ENCODE results near the gene PACRG.
A peak's percentile ranks its signal among the peaks of the same experiment; 100 is the strongest.

The PACRG gene

GRCh38 chr6:162719528-162719927 lies 8.2 kb upstream of the PACRG start:
- no peak for DNase-seq (ENCODE audit: low read depth)
- H3K4me3 ChIP-seq (ENCODE audit: low read depth, low read length): no peak overlapping the region
- TF ChIP-seq, protein P1, sequence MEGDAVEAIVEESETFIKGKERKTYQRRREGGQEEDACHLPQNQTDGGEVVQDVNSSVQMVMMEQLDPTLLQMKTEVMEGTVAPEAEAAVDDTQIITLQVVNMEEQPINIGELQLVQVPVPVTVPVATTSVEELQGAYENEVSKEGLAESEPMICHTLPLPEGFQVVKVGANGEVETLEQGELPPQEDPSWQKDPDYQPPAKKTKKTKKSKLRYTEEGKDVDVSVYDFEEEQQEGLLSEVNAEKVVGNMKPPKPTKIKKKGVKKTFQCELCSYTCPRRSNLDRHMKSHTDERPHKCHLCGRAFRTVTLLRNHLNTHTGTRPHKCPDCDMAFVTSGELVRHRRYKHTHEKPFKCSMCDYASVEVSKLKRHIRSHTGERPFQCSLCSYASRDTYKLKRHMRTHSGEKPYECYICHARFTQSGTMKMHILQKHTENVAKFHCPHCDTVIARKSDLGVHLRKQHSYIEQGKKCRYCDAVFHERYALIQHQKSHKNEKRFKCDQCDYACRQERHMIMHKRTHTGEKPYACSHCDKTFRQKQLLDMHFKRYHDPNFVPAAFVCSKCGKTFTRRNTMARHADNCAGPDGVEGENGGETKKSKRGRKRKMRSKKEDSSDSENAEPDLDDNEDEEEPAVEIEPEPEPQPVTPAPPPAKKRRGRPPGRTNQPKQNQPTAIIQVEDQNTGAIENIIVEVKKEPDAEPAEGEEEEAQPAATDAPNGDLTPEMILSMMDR (IDR thresholded peaks at IDR 0.05; ENCODE audit: low read depth, low read length): no peak
- no peak for TF ChIP-seq POLR2A (IDR thresholded peaks at IDR 0.05; ENCODE audit: extremely low read depth, insufficient read length)
- TF ChIP-seq MYC (IDR thresholded peaks at IDR 0.05; ENCODE audit: low read depth, low read length): no peak
- TF ChIP-seq MAX (IDR thresholded peaks at IDR 0.05; ENCODE audit: low read depth, low read length): no peak

- H3K4me3 ChIP-seq (ENCODE audit: low read depth, low read length): no peak overlapping the region
- TF ChIP-seq, protein P1 (IDR thresholded peaks at IDR 0.05; ENCODE audit: low read depth, low read length): no peak
- TF ChIP-seq MYC (IDR thresholded peaks at IDR 0.05; ENCODE audit: low read depth, low read length): no peak
- no peak for DNase-seq (ENCODE audit: low read depth)
Observed at GRCh38 chr6:162721404-162721687, 6.4 kb upstream of the PACRG start.

DNA sequence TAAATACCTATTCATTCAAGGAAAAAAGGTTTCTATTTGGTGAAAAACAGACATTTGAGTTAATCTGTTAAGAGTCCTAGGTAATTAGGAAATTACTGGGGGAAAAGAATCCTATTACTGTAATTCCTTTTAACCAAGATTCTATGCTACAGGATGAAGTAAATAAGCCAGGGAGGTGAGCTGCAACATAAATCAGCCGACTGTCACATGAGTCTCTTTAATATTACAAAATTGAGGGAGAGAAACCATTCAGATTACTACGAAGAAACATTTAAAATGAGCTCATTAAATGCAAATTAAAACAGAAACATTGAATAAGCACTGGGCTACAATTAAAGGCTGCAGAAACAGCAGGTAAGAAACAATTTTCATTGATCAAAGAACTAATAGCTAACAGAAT lies 5.5 kb upstream of the PACRG start:
- DNase-seq (ENCODE audit: low read depth): no peak
- TF ChIP-seq MYC (IDR thresholded peaks at IDR 0.05; ENCODE audit: low read depth, low read length) (no peak), MAX (IDR thresholded peaks at IDR 0.05; ENCODE audit: low read depth, low read length) (no peak)

DNA sequence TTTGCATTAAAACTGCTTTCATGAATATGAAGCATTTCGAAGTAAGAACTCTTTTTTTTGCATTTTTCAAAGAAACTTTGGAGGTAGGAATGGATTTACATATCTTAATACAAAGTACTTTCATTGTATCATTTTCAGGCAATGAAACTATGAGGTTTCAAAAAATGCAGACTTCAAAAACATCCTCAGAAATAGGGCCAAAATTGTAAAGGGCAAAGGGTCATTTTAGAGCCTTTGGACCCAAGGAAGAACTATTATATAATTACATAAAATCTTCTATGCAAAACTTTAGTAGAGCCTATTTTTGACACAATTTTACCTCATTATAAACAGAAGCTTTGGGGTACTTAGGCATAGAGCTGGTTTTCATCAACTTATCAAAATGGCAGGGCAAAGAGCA lies 5.1 kb upstream of the PACRG start:
- DNase-seq (ENCODE audit: low read depth): no peak
- H3K4me3 ChIP-seq (ENCODE audit: low read depth, low read length): no peak overlapping the region
- TF ChIP-seq MYC (IDR thresholded peaks at IDR 0.05; ENCODE audit: low read depth, low read length) (no peak), POLR2A (IDR thresholded peaks at IDR 0.05; ENCODE audit: extremely low read depth, insufficient read length) (no peak)

More for the DNA sequence above, 5.5 kb upstream of the PACRG start:
- no peak overlapping the region for H3K4me3 ChIP-seq (ENCODE audit: low read depth, low read length)

- TF ChIP-seq, protein P1 (IDR thresholded peaks at IDR 0.05; ENCODE audit: low read depth, low read length): no peak
- TF ChIP-seq POLR2A (IDR thresholded peaks at IDR 0.05; ENCODE audit: extremely low read depth, insufficient read length): no peak
- H3K4me3 ChIP-seq (ENCODE audit: low read depth, low read length): peak overlapping the region; percentile 61
- peak; percentile 34 for DNase-seq (ENCODE audit: low read depth)
Observed at GRCh38 chr6:162726947-162727321, 840 bp upstream of the PACRG start.

DNA sequence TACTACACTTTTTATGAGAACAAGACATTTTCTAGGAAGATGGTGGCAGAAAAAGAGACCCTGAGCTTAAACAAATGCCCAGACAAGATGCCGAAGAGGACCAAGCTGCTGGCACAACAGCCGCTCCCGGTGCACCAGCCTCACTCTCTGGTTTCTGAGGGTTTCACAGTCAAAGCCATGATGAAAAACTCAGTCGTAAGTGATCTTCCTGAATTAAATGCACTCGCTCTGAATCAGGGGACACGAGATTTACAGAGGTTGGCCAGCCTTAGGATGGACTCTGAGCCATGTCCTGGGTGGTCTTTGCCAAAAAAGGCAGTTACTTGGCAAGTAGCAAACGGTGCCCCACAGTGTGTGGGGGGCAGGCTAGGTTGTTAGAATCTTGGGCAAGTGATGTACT lies 423 bp downstream of the PACRG start:
- TF ChIP-seq MAX (IDR thresholded peaks at IDR 0.05; ENCODE audit: low read depth, low read length) (no peak), MYC (IDR thresholded peaks at IDR 0.05; ENCODE audit: low read depth, low read length) (no peak), POLR2A (IDR thresholded peaks at IDR 0.05; ENCODE audit: extremely low read depth, insufficient read length) (no peak)
- TF ChIP-seq, protein P1 (IDR thresholded peaks at IDR 0.05; ENCODE audit: low read depth, low read length): no peak
- DNase-seq (ENCODE audit: low read depth): peak; percentile 4
- peak overlapping the region; percentile 54 for H3K4me3 ChIP-seq (ENCODE audit: low read depth, low read length)

- H3K4me3 ChIP-seq (ENCODE audit: low read depth, low read length): no peak overlapping the region
- no peak for DNase-seq (ENCODE audit: low read depth)
- TF ChIP-seq, protein P1 (IDR thresholded peaks at IDR 0.05; ENCODE audit: low read depth, low read length): no peak
- TF ChIP-seq MAX (IDR thresholded peaks at IDR 0.05; ENCODE audit: low read depth, low read length) (no peak), POLR2A (IDR thresholded peaks at IDR 0.05; ENCODE audit: extremely low read depth, insufficient read length) (no peak), MYC (IDR thresholded peaks at IDR 0.05; ENCODE audit: low read depth, low read length) (no peak)
Observed at GRCh38 chr6:162728706-162729105, 932 bp downstream of the PACRG start.

All from NB4 (cell line).